ENCODE results near the gene RCE1.

Gene RCE1

GRCh38 chr11:66845143-66845875 lies 2.1 kb downstream of the RCE1 start:
- no peak for DNase-seq

DNA sequence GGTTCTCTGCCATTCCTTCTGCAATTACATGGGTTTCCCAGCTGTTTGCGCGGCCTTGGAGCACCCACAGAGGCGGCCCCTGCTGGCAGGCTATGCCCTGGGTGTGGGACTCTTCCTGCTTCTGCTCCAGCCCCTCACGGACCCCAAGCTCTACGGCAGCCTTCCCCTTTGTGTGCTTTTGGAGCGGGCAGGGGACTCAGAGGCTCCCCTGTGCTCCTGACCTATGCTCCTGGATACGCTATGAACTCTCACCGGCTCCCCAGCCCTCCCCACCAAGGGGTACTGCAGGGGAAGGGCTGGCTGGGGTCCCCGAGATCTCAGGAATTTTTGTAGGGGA lies 2.6 kb downstream of the RCE1 start:
- DNase-seq = no peak

- no peak for DNase-seq
Observed at GRCh38 chr11:66846671-66847091, 3.4 kb downstream of the RCE1 start.

GRCh38 chr11:66847461-66848232 lies 4.4 kb downstream of the RCE1 start:
- no peak for DNase-seq

GRCh38 chr11:66848671-66849500 lies 5.6 kb downstream of the RCE1 start:
- no peak for DNase-seq

DNA sequence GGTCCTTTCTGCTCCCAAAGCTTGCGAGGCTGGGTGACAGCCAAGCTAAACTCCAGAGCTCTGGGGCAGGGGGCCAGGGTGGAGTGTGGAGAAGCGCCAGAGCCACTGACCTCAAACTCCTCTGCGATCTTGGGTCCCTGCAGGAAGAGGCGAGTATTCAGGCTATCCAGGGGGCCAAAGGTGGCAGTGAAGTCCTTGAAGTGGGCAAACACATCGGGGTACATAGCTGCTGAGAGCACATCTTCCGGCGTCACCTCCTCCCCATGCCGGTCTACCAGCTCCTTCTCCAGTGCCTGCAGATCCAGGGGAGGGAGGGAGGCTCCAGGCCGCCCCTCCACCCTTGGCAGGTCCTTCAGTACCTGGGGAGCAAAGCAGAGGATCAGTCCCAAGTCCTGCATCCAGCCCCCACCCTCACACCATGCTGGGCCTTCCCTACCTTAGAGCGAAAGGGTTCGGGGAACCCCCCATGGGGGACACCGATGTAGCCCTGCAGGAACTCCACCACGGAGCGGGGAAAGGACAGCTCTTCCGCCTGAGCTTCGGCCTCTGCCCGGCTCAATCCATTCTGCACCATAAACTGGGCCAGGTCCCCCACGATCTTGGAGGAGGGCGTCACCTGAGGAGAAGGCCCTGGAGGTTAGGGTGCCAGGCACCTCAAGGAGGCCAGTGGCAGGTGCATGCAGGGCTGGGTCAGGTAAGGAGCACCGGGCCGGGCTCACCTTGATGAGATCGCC lies 6.4 kb downstream of the RCE1 start:
- no peak for DNase-seq

GRCh38 chr11:66850235-66850587 lies 7.0 kb downstream of the RCE1 start:
- no peak for DNase-seq

- no peak for DNase-seq
Observed at GRCh38 chr11:66850588-66851238, 7.5 kb downstream of the RCE1 start.

DNA sequence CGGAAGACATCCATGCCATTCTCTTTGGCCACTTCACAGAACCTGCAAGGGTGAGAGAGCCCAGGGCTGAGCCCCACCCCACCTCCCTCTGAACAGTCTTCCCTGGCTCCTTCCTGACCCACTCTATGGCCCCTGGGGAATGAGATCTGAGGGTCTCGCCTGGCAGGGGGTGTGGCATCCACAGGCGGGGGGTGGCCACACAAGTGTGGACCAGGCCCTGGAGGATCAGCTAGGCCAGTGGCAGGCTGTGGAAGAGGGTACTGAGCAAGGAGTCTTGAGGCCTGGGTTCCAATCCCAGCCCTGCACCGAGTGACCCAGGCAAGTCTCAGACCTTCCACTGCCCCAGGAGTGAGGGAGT lies 8.0 kb downstream of the RCE1 start:
- DNase-seq = no peak

DNA sequence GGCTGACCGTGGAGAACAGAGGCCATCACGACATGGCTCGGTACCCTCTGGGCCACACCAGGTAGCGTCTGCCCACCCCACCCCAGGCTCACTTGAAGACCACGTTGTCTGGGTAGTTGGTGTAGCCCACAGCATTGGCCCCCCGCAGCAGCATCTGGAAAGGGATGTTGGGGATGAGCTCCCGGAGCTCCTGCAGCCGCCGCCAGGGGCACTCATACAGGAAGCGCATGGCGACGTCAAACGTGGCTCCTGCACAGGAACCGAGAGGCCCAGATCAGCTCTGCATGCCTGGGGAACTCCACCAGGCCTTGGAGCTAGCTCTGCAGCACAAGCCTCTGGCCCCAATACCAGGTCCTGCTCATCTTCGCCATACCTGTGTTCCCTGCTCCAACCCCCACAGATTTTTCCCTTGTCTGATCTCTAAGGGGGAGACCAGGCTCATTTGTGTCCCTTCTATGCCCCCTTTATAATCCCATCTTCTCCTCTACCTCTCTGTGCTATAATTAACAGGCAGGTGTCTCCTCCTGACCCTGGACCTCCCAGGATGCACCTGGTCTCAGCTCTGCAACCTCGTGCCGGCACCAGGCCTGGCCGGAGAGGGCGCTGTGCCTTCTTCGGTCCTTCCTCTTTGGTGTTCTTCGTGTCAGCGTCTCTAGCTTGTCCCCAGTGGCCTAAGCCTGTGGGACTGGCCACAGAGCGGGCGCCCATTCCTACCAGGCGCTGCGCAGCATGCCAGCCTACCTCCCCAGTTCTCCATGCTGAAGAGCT lies 8.6 kb downstream of the RCE1 start:
- DNase-seq = no peak

GRCh38 chr11:66852466-66853241 lies 9.4 kb downstream of the RCE1 start:
- DNase-seq = no peak

DNA sequence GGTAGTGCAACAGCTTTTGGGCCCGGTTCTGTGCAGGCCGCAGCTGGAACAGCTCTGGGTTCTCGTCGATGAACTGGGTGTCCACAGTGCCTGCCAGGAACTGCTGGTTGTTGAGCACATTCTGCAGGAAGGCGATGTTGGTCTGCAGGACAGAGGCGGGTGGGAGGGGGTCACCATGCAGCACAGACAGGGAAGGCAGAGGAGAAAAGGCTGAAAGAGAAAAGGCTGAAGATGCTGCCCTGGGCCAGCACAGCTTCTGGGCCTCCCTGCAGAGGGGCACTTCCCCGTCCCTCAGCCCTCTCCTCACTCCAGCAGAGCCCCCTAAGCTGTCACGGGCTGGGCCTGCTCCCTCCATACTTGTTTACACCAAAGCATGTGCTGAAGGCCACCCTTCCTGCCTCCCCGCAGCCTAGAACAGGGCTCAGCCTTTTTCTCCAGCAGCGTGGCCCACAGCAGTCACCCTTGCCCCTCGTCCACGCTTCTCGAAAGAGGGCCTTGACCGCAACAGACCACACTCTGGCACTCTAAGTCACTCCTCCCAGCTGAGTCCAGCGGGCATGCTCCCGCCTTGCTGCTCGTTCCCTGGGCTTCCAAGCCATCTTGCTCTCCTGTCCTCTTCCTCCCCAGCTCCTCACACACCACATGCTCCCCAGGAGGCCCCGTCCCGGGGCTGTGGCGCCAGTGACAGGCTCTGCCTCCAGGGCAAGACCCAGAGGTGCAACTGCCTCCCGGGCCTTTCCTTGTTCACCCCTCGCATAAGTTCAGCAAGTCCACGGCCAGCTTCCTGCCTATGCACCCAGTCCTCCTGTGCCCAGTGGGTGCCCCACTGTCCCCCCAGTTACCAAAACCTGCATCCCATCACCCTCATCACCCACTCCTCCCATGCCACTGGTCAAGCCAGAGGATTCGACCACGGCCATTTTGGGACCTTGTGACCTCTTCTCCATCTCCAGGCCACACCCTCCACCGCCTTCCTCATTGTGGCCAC lies 10.3 kb downstream of the RCE1 start:
- DNase-seq = no peak

DNA sequence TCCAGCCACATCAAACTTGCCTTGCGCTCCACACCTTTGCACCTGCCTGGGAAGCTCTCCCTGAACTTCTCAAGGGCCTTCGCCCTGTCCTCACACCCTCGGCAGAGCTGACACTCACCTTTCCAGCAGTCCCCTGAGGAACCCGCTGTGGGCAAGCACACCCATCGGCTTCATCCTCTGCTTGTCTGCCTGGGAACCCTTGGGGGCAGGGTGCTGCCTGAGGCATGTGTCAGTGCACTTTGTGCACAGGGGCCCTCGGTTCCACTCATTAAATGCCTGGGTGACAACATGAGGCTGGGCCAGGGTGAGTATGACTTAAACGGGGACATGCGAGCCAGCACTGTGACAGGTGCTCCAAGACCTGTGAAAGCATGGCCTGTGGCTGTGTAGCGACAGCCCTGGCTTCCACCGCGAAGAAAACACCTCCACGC lies 11.0 kb downstream of the RCE1 start:
- no peak for DNase-seq

- no peak for DNase-seq
Observed at GRCh38 chr11:66854729-66855211, 11.5 kb downstream of the RCE1 start.

DNA sequence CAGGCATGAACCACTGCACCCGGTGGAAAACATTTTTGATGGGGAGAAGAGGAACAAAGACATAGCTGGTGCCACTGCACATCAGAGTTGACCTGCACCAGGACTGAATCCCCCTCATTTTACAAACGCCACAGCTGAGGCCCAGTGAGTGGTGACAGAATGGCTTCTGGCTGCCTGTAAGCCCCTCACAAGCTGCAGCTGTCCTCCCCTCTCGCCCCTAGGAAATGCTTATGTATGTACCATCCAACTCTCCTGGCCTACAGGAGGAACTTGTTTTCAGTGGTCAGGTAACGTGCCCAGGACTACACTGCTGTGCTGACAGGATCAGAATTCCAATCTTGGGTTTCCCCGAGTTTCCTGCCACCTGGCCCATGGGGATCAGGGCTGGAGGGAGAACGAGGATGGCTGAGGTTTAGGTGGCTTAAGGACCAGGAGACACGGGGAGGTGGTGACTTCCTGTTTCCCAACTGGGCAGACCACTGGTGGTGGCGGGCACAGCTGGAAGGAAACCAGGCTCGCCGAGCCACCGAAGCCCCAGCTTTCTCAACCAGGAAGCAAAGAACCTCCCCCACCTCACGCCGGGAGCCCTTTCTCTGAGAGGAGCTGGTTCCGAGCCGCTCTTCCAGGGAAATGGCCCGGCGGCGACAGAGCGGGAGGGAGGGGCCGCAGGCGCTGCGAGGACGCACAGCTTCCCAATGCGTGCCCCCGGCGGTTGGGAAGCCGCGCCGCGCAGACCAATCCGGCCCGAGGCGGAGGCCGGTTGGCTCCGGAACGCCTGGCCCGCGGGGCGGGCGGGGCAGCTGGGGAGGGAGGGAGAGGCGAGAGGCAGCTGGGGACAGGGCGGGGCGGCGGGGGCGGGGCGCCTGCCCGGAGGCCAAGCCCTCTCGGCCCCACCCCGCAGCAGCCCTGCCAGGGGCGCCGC lies 12.6 kb downstream of the RCE1 start:
- DNase-seq = peak; percentile 91 to 92

GRCh38 chr11:66856496-66857233 lies 13.4 kb downstream of the RCE1 start, which contains the start of gene LRFN4:
Gene LRFN4 (plus strand): TSS chr11:66857064. CDS start chr11:66857745, 681 bp downstream.
- peak; percentile 61 to 91 for DNase-seq

DNA sequence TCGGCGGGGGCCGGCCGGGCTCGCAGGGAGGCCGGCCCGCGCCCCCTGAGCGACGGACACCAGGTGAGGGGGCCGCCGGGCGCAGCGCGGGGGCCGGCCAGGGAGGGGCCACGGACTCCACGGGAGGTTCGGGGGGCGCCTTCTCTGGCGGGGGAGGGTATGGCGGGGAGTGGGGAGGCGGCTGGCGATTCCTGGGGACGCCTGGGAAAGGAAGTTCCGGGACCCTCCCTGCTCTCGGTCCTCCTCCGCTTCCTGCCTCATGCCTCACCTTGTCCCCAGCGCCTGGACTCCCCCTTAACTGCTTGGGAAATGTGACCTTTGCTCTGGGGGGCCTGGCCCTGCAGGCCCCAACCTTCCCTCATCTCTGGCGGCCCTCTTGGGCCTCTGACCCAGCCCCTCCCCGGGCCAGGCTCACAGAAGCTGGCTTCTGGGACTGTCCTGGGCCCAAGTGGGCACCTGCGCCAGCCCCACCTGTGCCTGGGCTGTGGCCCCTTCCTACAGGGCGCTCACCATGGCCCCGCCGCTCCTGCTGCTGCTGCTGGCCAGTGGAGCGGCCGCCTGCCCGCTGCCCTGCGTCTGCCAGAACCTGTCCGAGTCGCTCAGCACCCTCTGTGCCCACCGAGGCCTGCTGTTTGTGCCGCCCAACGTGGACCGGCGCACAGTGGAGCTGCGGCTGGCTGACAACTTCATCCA lies 14.1 kb downstream of the RCE1 start:
- DNase-seq = no peak
